ENCODE results near the gene TBXT.

The TBXT gene

DNA sequence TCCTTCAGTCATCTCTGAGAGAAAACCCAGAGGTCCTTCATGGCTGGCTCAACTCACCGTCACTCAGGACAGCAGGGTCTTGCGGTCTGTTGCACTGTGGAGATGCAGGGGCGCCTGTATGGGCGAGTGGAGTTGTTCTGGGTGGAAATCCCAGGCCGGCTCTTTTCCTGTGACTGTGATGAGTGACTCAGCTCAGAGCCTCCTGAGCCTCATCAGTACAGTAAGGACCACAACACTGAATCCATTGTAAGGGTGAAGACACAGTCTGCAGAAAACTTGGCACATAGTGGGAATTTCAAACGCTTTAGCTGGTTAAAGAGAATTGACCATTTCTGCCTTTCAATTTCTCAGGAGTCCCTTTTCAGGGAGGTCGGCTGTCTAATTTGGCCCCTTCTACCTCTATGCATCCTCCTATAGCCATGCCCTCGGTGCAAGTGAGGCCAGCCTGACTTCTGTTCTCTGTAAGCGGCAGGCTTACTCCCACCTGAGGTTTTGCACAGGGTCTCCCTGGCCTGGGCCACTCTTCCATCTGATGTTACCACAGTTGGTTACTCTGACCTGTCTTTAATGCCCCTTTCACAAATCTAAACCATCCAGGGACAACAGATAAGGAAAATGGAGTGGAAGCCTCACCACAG lies 35.5 kb upstream of the TBXT start:
- DNase-seq (ENCODE audit: insufficient read length, low spot score) (no peak), FAIRE-seq (no peak)
- TF ChIP-seq, protein P1, sequence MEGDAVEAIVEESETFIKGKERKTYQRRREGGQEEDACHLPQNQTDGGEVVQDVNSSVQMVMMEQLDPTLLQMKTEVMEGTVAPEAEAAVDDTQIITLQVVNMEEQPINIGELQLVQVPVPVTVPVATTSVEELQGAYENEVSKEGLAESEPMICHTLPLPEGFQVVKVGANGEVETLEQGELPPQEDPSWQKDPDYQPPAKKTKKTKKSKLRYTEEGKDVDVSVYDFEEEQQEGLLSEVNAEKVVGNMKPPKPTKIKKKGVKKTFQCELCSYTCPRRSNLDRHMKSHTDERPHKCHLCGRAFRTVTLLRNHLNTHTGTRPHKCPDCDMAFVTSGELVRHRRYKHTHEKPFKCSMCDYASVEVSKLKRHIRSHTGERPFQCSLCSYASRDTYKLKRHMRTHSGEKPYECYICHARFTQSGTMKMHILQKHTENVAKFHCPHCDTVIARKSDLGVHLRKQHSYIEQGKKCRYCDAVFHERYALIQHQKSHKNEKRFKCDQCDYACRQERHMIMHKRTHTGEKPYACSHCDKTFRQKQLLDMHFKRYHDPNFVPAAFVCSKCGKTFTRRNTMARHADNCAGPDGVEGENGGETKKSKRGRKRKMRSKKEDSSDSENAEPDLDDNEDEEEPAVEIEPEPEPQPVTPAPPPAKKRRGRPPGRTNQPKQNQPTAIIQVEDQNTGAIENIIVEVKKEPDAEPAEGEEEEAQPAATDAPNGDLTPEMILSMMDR (IDR thresholded peaks at IDR 0.05; ENCODE audit: insufficient read depth, missing control alignments), result no peak

GRCh38 chr6:166202321-166202733 lies 34.7 kb upstream of the TBXT start:
- DNase-seq (ENCODE audit: insufficient read length, low spot score) (no peak), FAIRE-seq (no peak)
- TF ChIP-seq, protein P1 (IDR thresholded peaks at IDR 0.05; ENCODE audit: insufficient read depth, missing control alignments), result no peak

GRCh38 chr6:166201878-166202277 lies 34.2 kb upstream of the TBXT start:
- no peak for FAIRE-seq
- TF ChIP-seq, protein P1 (IDR thresholded peaks at IDR 0.05; ENCODE audit: insufficient read depth, missing control alignments), result no peak
- DNase-seq (ENCODE audit: insufficient read length, low spot score), result no peak

- TF ChIP-seq, protein P1 (IDR thresholded peaks at IDR 0.05; ENCODE audit: insufficient read depth, missing control alignments), result no peak
- no peak for FAIRE-seq
- DNase-seq (ENCODE audit: insufficient read length, low spot score), result no peak
Observed at GRCh38 chr6:166197361-166197760, 29.7 kb upstream of the TBXT start.

GRCh38 chr6:166195860-166196238 lies 28.2 kb upstream of the TBXT start:
- DNase-seq (ENCODE audit: insufficient read length, low spot score), result no peak
- FAIRE-seq, result no peak
- TF ChIP-seq, protein P1 (IDR thresholded peaks at IDR 0.05; ENCODE audit: insufficient read depth, missing control alignments), result no peak

GRCh38 chr6:166194914-166195859 lies 27.5 kb upstream of the TBXT start:
- no peak for FAIRE-seq
- DNase-seq (ENCODE audit: insufficient read length, low spot score), result no peak
- TF ChIP-seq, protein P1 (IDR thresholded peaks at IDR 0.05; ENCODE audit: insufficient read depth, missing control alignments), result no peak

- no peak for FAIRE-seq
Observed at GRCh38 chr6:166192557-166192956, 24.9 kb upstream of the TBXT start.

More at GRCh38 chr6:166192557-166192956, 24.9 kb upstream of the TBXT start:
- TF ChIP-seq, protein P1 (IDR thresholded peaks at IDR 0.05; ENCODE audit: insufficient read depth, missing control alignments), result no peak
- no peak for DNase-seq (ENCODE audit: insufficient read length, low spot score)

Data from D721Med (cell line).